Measurements from ENCODE around the gene RPUSD1. TPM values are rescaled to one million over a fixed set of nuclear protein-coding genes. Genes with fewer than 3 reads are reported as not detected.

Gene RPUSD1
- polyA plus RNA-seq, 1 donor (not counting 4 experiments of a cell fraction or from before 2014, with no cell fraction given), result 11.9 TPM

GRCh38 chr16:824601-825000 is 36.4 kb upstream of the RPUSD1 start:
- Histone ChIP-seq H3K36me3 (ENCODE audit: control insufficient read depth in 2 of 2, extremely low read depth in 1 of 2, insufficient read depth in 2 of 2, low read length in 2 of 2) (no peaks in the 10 kb centered on the region), H3K9me3 (ENCODE audit: control insufficient read depth, low read depth, low read length) (no peaks in the 10 kb centered on the region), H3K4me1 (ENCODE audit: control insufficient read depth, extremely low read depth, insufficient read depth, low read length) (no peaks in the 10 kb centered on the region), H3K79me2 (ENCODE audit: control insufficient read depth, insufficient read depth, low read length) (no peaks in the 10 kb centered on the region), H3K4me3 (ENCODE audit: control insufficient read depth in 2 of 3, extremely low read depth in 1 of 3, insufficient read depth in 2 of 3, low read depth in 1 of 3, low read length in 3 of 3) (no peak overlapping the region), H3K9me1 (ENCODE audit: control insufficient read depth, extremely low read depth, insufficient read depth, low read length) (no peaks in the 10 kb centered on the region), H3K27ac (ENCODE audit: control insufficient read depth, insufficient read depth, low read length) (no peak overlapping the region), H4K20me1 (ENCODE audit: control insufficient read depth, extremely low read depth, insufficient read depth, low read length) (no peaks in the 10 kb centered on the region), H3K27me3 (ENCODE audit: control insufficient read depth, extremely low read depth, insufficient read depth, low read length) (peaks cover 14% of the 10 kb centered on the region), H3K4me2 (ENCODE audit: control insufficient read depth, extremely low read depth, insufficient read depth, low read depth, low read length) (no peak overlapping the region), H3K9ac (ENCODE audit: control insufficient read depth, extremely low read depth, insufficient read depth, low read length) (no peak overlapping the region), H2AFZ (ENCODE audit: control insufficient read depth, low read length) (no peak overlapping the region)
- DNase-seq (ENCODE audit: low read depth, low spot score), result no peak
- FAIRE-seq, result no peak
- no peak for TF ChIP-seq EZH2 (IDR thresholded peaks at IDR 0.05; ENCODE audit: low read length)
- TF ChIP-seq CTCF (optimal IDR thresholded peaks at IDR 0.05 in 1 of 3, IDR thresholded peaks at IDR 0.05 in 1 of 3, conservative IDR thresholded peaks at IDR 0.05 in 1 of 3; ENCODE audit: extremely low read depth in 1 of 3, insufficient read depth in 2 of 3, low read length in 3 of 3), result no peak
- dilution Hi-C loops (cut with MboI; ENCODE audit: extremely low pct_ligation_motif_present, low sequenced_read_pairs), result no loop called here

- Histone ChIP-seq H3K36me3 (ENCODE audit: control insufficient read depth in 2 of 2, extremely low read depth in 1 of 2, insufficient read depth in 2 of 2, low read length in 2 of 2) (no peaks in the 10 kb centered on the region), H3K27me3 (ENCODE audit: control insufficient read depth, extremely low read depth, insufficient read depth, low read length) (peaks cover 14% of the 10 kb centered on the region), H2AFZ (ENCODE audit: control insufficient read depth, low read length) (no peak overlapping the region), H4K20me1 (ENCODE audit: control insufficient read depth, extremely low read depth, insufficient read depth, low read length) (no peaks in the 10 kb centered on the region), H3K9me1 (ENCODE audit: control insufficient read depth, extremely low read depth, insufficient read depth, low read length) (no peaks in the 10 kb centered on the region), H3K27ac (ENCODE audit: control insufficient read depth, insufficient read depth, low read length) (no peak overlapping the region), H3K9me3 (ENCODE audit: control insufficient read depth, low read depth, low read length) (no peaks in the 10 kb centered on the region), H3K9ac (ENCODE audit: control insufficient read depth, extremely low read depth, insufficient read depth, low read length) (no peak overlapping the region), H3K4me3 (ENCODE audit: control insufficient read depth in 2 of 3, extremely low read depth in 1 of 3, insufficient read depth in 2 of 3, low read depth in 1 of 3, low read length in 3 of 3) (no peak overlapping the region), H3K79me2 (ENCODE audit: control insufficient read depth, insufficient read depth, low read length) (no peaks in the 10 kb centered on the region), H3K4me1 (ENCODE audit: control insufficient read depth, extremely low read depth, insufficient read depth, low read length) (no peaks in the 10 kb centered on the region), H3K4me2 (ENCODE audit: control insufficient read depth, extremely low read depth, insufficient read depth, low read depth, low read length) (no peak overlapping the region)
- no peak for FAIRE-seq
- TF ChIP-seq CTCF (optimal IDR thresholded peaks at IDR 0.05 in 1 of 3, IDR thresholded peaks at IDR 0.05 in 1 of 3, conservative IDR thresholded peaks at IDR 0.05 in 1 of 3; ENCODE audit: extremely low read depth in 1 of 3, insufficient read depth in 2 of 3, low read length in 3 of 3), result no peak
- TF ChIP-seq EZH2 (IDR thresholded peaks at IDR 0.05; ENCODE audit: low read length), result no peak
- DNase-seq (ENCODE audit: low read depth, low spot score), result no peak
- dilution Hi-C loops (cut with MboI; ENCODE audit: extremely low pct_ligation_motif_present, low sequenced_read_pairs), result no loop called here
Observed at GRCh38 chr16:824194-824593, 36.0 kb upstream of the RPUSD1 start.

All from keratinocyte (primary cell).